Ishikawa (cell line): ENCODE data around the gene VAV1.

Experiments
- CEBPB ChIP-seq: IDR thresholded peaks from 2 replicates; pipeline ENCODE4 v1.6.1; 2012
- CREB1 ChIP-seq: IDR thresholded peaks from 2 replicates; pipeline ENCODE4 v1.6.1; 2012; ENCODE audit warnings: low read depth
- EP300 ChIP-seq: IDR thresholded peaks from 2 replicates; pipeline ENCODE4 v1.6.1; 2012; ENCODE audit warnings: borderline replicate concordance
- MAX ChIP-seq: IDR thresholded peaks from 2 replicates; pipeline ENCODE4 v1.6.1; 2012
- NFIC ChIP-seq: IDR thresholded peaks from 2 replicates; pipeline ENCODE4 v1.6.1; 2012
- RAD21 ChIP-seq: IDR thresholded peaks from 2 replicates; pipeline ENCODE4 v1.6.1; 2012; ENCODE audit warnings: low read depth
- REST ChIP-seq: IDR thresholded peaks from 2 replicates; pipeline ENCODE4 v1.6.1; 2012; ENCODE audit warnings: low read depth, mild to moderate bottlenecking
- TEAD4 ChIP-seq: IDR thresholded peaks from 2 replicates; pipeline ENCODE4 v1.6.1; 2012
- ZBTB7A ChIP-seq: IDR thresholded peaks from 2 replicates; pipeline ENCODE4 v1.6.1; 2012; ENCODE audit warnings: low read depth

- no peak for TF ChIP-seq REST
- no peak for TF ChIP-seq RAD21
- TF ChIP-seq MAX, result no peak
- TF ChIP-seq NFIC, result no peak
- TF ChIP-seq EP300, result no peak
- no peak for TF ChIP-seq TEAD4
- no peak for TF ChIP-seq CREB1
- TF ChIP-seq ZBTB7A, result peak; percentile 55; the same call in 1 of the 2 replicates
- peak; percentile 99 for TF ChIP-seq CEBPB
Observed at GRCh38 chr19:6723108-6723618, 49.3 kb upstream of the VAV1 start.
